HEK293 (cell line): ENCODE data around the gene GPR155.

ENCODE experiments used
- EGR2 ChIP-seq: fragments of 450-650 bp; formaldehyde crosslinking; IDR thresholded peaks from 2 replicates; pipeline ENCODE4 v1.5.1; 2016; ENCODE audit warnings: low read depth, missing biosample characterization, missing genetic modification characterization
- MZF1 ChIP-seq: fragments of 450-650 bp; formaldehyde crosslinking; IDR thresholded peaks from 2 replicates; pipeline ENCODE4 v1.5.1; 2017; ENCODE audit warnings: missing biosample characterization, missing genetic modification characterization, borderline replicate concordance
- ZNF24 ChIP-seq: fragments of 450-650 bp; formaldehyde crosslinking; IDR thresholded peaks from 2 replicates; pipeline ENCODE4 v1.5.1; 2016; ENCODE audit warnings: missing biosample characterization, missing genetic modification characterization
- TF ChIP-seq, protein P1 (sequence below): fragments of 450-650 bp; formaldehyde crosslinking; IDR thresholded peaks from 2 replicates; pipeline ENCODE4 v1.5.1; 2016; ENCODE audit warnings: missing biosample characterization, missing genetic modification characterization

GRCh38 chr2:174510583-174511189 lies 23.9 kb upstream of the GPR155 start:
- TF ChIP-seq ZNF24 (tag by site-specific recombination) = no peak
- TF ChIP-seq, protein P1, sequence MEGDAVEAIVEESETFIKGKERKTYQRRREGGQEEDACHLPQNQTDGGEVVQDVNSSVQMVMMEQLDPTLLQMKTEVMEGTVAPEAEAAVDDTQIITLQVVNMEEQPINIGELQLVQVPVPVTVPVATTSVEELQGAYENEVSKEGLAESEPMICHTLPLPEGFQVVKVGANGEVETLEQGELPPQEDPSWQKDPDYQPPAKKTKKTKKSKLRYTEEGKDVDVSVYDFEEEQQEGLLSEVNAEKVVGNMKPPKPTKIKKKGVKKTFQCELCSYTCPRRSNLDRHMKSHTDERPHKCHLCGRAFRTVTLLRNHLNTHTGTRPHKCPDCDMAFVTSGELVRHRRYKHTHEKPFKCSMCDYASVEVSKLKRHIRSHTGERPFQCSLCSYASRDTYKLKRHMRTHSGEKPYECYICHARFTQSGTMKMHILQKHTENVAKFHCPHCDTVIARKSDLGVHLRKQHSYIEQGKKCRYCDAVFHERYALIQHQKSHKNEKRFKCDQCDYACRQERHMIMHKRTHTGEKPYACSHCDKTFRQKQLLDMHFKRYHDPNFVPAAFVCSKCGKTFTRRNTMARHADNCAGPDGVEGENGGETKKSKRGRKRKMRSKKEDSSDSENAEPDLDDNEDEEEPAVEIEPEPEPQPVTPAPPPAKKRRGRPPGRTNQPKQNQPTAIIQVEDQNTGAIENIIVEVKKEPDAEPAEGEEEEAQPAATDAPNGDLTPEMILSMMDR (tag by site-specific recombination) = no peak
- TF ChIP-seq MZF1 (tag by site-specific recombination) = no peak
- no peak for TF ChIP-seq EGR2
